ENCODE results near the gene BEND5.

DNA sequence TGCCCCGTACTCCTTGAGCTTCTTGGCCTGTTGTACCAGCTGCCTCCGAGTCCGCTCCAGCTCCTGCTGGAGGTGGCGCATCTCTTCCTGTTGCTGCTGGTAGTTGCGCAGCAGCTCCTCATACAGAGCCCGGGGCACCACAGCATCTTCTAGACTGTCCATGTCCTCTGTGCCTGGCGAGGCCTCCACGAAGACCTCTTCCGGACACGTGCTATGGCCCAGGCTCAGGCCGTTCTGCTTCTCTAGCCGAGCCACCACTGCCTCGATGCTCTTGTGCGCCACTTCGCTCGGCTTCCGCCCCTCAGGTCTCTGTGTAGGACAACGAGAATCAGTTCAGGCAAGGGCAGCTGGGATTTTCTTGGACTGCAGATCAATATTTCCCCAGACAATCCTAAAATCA lies 17.7 kb downstream of the BEND5 start:
- no peak for TF ChIP-seq POLR2AphosphoS5 (IDR thresholded peaks at IDR 0.05)
- TF ChIP-seq, protein P1, sequence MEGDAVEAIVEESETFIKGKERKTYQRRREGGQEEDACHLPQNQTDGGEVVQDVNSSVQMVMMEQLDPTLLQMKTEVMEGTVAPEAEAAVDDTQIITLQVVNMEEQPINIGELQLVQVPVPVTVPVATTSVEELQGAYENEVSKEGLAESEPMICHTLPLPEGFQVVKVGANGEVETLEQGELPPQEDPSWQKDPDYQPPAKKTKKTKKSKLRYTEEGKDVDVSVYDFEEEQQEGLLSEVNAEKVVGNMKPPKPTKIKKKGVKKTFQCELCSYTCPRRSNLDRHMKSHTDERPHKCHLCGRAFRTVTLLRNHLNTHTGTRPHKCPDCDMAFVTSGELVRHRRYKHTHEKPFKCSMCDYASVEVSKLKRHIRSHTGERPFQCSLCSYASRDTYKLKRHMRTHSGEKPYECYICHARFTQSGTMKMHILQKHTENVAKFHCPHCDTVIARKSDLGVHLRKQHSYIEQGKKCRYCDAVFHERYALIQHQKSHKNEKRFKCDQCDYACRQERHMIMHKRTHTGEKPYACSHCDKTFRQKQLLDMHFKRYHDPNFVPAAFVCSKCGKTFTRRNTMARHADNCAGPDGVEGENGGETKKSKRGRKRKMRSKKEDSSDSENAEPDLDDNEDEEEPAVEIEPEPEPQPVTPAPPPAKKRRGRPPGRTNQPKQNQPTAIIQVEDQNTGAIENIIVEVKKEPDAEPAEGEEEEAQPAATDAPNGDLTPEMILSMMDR (IDR thresholded peaks at IDR 0.05): no peak

Data from esophagus muscularis mucosa (tissue), 3 donors.